ENCODE measurements around the gene FOCAD. TPM values are rescaled to one million over a fixed set of nuclear protein-coding genes. Genes with fewer than 3 reads are reported as not detected.
"Not testable (repeated sequence)": the region's sequence is repeated elsewhere in the genome, so short reads cannot be mapped to it uniquely, and the experiment has no call there.

The FOCAD gene
- total and polyA plus RNA-seq, 2 experiments from 2014 or later, result 20.8 to 67.4 TPM

DNA sequence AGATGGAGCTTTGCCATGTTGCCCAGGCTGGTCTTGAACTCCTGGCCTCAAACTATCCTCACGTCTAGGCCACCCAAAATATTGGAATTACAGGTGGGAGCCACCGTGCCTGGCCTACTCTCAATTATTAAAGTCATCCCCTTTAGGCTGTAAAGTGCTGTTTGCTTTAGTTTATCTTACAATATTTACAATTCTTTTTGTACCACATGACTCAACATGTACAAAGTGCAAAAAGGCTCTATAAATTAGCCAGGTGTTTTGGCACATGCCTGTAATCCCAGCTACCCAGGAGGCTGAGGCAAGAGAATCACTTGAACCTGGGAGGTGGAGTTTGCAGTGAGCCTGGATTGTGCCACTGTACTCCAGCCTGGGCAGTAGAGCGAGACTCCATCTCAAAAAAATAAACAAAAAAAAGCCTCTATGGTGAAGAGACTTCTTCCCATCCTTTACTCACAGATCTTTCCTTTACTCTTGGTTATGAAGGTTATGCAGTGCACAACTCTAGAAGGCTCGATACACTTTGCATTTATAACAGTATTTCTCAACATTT is 33.2 kb upstream of the FOCAD start:
- 66 to 69% methylated on average over 4 of the region's 4 CpGs for WGBS, 2 experiments (ENCODE audit: low coverage in 1 of 2, low lambda C conversion rate in 2 of 2, missing lambda C conversion rate in 2 of 2)
- no peak overlapping the region for H3K9ac ChIP-seq
- H2AFZ ChIP-seq, result no peak overlapping the region
- no peak overlapping the region for H3K4me2 ChIP-seq (ENCODE audit: unreplicated experiment)
- H3K27me3 ChIP-seq (replicated peaks; ENCODE audit: insufficient read depth), result no peaks in the 10 kb centered on the region
- no peaks in the 10 kb centered on the region for H3K4me1 ChIP-seq (ENCODE audit: insufficient read depth)
- no peaks in the 10 kb centered on the region for H3K36me3 ChIP-seq (ENCODE audit: low read depth)
- H3K4me3 ChIP-seq, result no peak overlapping the region
- no peaks in the 10 kb centered on the region for H4K20me1 ChIP-seq (ENCODE audit: insufficient read depth)
- H3F3A ChIP-seq (ENCODE audit: insufficient read depth), result no peaks in the 10 kb centered on the region
- DNase-seq, result no peak
- no peaks in the 10 kb centered on the region for H3K9me3 ChIP-seq (ENCODE audit: low read depth)
- TF ChIP-seq EZH2 (IDR thresholded peaks at IDR 0.05; ENCODE audit: insufficient read depth, poor library complexity, severe bottlenecking) (no peak), EZH2phosphoT487 (IDR thresholded peaks at IDR 0.05; ENCODE audit: insufficient read depth, low read depth) (no peak)
- no peaks in the 10 kb centered on the region for H3K79me2 ChIP-seq (ENCODE audit: insufficient read depth)
- no peaks in the 10 kb centered on the region for H3K9me2 ChIP-seq (ENCODE audit: insufficient read depth)
- in situ Hi-C loops (cut with MboI), result no loop called here
- no peak overlapping the region for H3K27ac ChIP-seq

DNA sequence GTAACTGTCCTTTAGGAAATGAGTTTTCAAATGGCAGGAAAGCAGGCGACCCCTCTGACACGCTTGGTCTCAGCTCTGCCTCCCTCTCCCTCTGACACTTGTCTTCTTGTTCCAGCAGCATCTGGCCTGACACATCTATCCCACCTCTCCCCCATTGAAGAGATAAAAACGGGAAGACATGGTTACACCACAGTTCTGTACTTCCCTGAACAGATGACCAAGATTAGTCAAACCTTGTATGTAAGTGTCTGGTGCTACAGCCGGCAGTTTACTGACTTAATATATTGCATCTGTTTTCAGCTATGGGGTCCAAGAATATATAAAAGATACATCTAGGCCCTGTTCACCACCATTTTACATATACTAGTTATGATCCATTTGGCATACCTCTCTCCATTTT is 32.1 kb upstream of the FOCAD start:
- in situ Hi-C loops (cut with MboI), result no loop called here
- no peak for DNase-seq
- H3K9me2 ChIP-seq (ENCODE audit: insufficient read depth), result no peaks in the 10 kb centered on the region
- H3K4me1 ChIP-seq (ENCODE audit: insufficient read depth), result no peaks in the 10 kb centered on the region
- H3K4me2 ChIP-seq (ENCODE audit: unreplicated experiment), result no peak overlapping the region
- H3K9ac ChIP-seq, result no peak overlapping the region
- H3F3A ChIP-seq (ENCODE audit: insufficient read depth), result no peaks in the 10 kb centered on the region
- H3K9me3 ChIP-seq (ENCODE audit: low read depth), result no peaks in the 10 kb centered on the region
- WGBS, 2 experiments (ENCODE audit: low coverage in 1 of 2, low lambda C conversion rate in 2 of 2, missing lambda C conversion rate in 2 of 2), result 71 to 77% methylated on average over 4 of the region's 4 CpGs
- TF ChIP-seq EZH2 (IDR thresholded peaks at IDR 0.05; ENCODE audit: insufficient read depth, poor library complexity, severe bottlenecking) (no peak), EZH2phosphoT487 (IDR thresholded peaks at IDR 0.05; ENCODE audit: insufficient read depth, low read depth) (no peak)
- H3K79me2 ChIP-seq (ENCODE audit: insufficient read depth), result no peaks in the 10 kb centered on the region
- no peak overlapping the region for H3K4me3 ChIP-seq
- no peak overlapping the region for H3K27ac ChIP-seq
- H3K27me3 ChIP-seq (replicated peaks; ENCODE audit: insufficient read depth), result no peaks in the 10 kb centered on the region
- H3K36me3 ChIP-seq (ENCODE audit: low read depth), result no peaks in the 10 kb centered on the region
- H4K20me1 ChIP-seq (ENCODE audit: insufficient read depth), result no peaks in the 10 kb centered on the region
- H2AFZ ChIP-seq, result no peak overlapping the region

DNA sequence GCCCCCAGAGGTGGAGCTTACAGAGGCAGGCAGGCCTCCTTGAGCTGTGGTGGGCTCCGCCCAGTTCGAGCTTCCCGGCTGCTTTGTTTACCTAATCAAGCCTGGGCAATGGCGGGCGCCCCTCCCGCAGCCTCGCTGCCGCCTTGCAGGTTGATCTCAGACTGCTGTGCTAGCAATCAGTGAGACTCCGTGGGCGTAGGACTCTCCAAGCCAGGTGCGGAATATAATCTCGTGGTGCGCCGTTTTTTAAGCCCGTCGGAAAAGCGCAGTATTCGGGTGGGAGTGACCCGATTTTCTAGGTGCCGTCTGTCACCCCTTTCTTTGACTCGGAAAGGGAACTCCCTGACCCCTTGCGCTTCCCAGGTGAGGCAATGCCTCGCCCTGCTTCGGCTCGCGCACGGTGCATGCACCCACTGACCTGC is 25.8 kb upstream of the FOCAD start:
- Histone ChIP-seq H3K27ac (peak overlapping the region; percentile 43; the same call in 1 of the 2 replicates), H3K79me2 (ENCODE audit: insufficient read depth) (peaks cover 26% of the 10 kb centered on the region), H3K9me2 (ENCODE audit: insufficient read depth) (peaks cover 12% of the 10 kb centered on the region; the same call in 1 of the 2 replicates), H3K4me2 (ENCODE audit: unreplicated experiment) (peak overlapping the region; percentile 81), H3K4me3 (peak overlapping the region; percentile 99), H2AFZ (peak overlapping the region; percentile 100), H3K9ac (peak overlapping the region; percentile 83)
- H3F3A ChIP-seq (ENCODE audit: insufficient read depth); H3K36me3 ChIP-seq (ENCODE audit: low read depth); H3K9me3 ChIP-seq (ENCODE audit: low read depth); H4K20me1 ChIP-seq (ENCODE audit: insufficient read depth); in situ Hi-C loops (cut with MboI); H3K27me3 ChIP-seq (replicated peaks; ENCODE audit: insufficient read depth); DNase-seq; H3K4me1 ChIP-seq (ENCODE audit: insufficient read depth): not testable (repeated sequence)
- whole genome bisulfite sequencing, 2 experiments (ENCODE audit: low coverage in 1 of 2, low lambda C conversion rate in 2 of 2, missing lambda C conversion rate in 2 of 2), result 3 to 9% methylated on average over 25 to 27 of the region's 27 CpGs

DNA sequence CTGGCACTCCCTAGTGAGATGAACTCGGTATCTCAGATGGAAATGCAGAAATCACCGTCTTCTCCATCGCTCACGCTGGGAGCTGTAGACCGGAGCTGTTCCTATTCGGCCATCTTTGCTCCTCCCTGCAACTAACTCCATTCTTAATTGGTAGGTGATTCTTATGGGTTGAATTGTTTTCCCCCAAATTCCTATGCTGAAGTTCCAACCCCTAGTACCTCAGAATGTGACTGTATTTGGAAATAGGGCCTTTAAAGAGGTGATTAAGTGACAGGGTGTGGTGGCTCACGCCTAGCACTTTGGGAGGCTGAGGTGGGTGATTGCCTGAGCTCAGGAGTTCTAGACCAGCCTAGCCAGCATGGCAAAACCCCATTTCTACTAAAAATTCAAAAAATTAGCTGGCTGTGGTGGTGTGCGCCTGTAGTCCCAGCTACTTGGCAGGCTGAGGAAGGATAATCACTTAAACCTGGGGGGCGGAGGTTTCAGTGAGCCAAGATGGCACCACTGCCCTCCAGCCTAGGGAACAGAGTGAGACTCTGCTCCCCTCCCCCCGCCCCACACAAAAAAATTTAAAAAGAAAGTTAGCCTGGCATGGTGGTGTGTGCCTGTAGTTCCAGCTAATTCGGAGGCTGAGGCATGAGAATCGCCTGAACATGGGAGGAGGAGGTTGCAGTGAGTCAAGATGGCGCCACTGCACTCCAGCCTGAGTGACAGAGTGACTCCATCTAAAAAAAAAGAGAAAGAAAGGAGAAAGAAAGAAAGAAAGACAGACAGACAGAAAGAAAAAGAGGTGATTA is 25.2 kb upstream of the FOCAD start:
- DNase-seq, result peak; percentile 47
- H3K9me3 ChIP-seq (ENCODE audit: low read depth), result no peaks in the 10 kb centered on the region

More for the DNA sequence above, 25.2 kb upstream of the FOCAD start:
- Histone ChIP-seq H2AFZ (peak overlapping the region; percentile 100), H3K27ac (peak overlapping the region; percentile 43), H3K4me3 (peak overlapping the region; percentile 99), H3K4me2 (ENCODE audit: unreplicated experiment) (peak overlapping the region; percentile 81), H4K20me1 (ENCODE audit: insufficient read depth) (no peaks in the 10 kb centered on the region), H3K9me2 (ENCODE audit: insufficient read depth) (peaks cover 12% of the 10 kb centered on the region; the same call in 1 of the 2 replicates), H3K79me2 (ENCODE audit: insufficient read depth) (peaks cover 26% of the 10 kb centered on the region), H3K9ac (peak overlapping the region; percentile 83), H3K27me3 (replicated peaks; ENCODE audit: insufficient read depth) (no peaks in the 10 kb centered on the region), H3K4me1 (ENCODE audit: insufficient read depth) (no peaks in the 10 kb centered on the region), H3F3A (ENCODE audit: insufficient read depth) (no peaks in the 10 kb centered on the region), H3K36me3 (ENCODE audit: low read depth) (no peaks in the 10 kb centered on the region)
- TF ChIP-seq EZH2phosphoT487 (IDR thresholded peaks at IDR 0.05; ENCODE audit: insufficient read depth, low read depth) (no peak), EZH2 (IDR thresholded peaks at IDR 0.05; ENCODE audit: insufficient read depth, poor library complexity, severe bottlenecking) (no peak)
- WGBS, 2 experiments (ENCODE audit: low coverage in 1 of 2, low lambda C conversion rate in 2 of 2, missing lambda C conversion rate in 2 of 2), result 34 to 39% methylated on average over 13 of the region's 13 CpGs
- in situ Hi-C loops (cut with MboI), result no loop called here

All from GM23248 (cell line).